IPS-NIHi7 (cell line): Measurements from ENCODE around the gene CD160.
A peak's percentile ranks its signal among the peaks of the same experiment; 100 is the strongest.
"Not testable (repeated sequence)": the region's sequence is repeated elsewhere in the genome, so short reads cannot be mapped to it uniquely, and the experiment has no call there.

ENCODE experiments used
- DNase-seq: peaks from one replicate; pipeline ENCODE4 v3.0.0; 2012; ENCODE audit warnings: mixed read lengths; ENCODE audit errors: extremely low spot score

Gene CD160

GRCh38 chr1:145710291-145711027 lies 8.8 kb upstream of the CD160 start:
- no peak for DNase-seq

GRCh38 chr1:145711213-145711651 lies 8.1 kb upstream of the CD160 start:
- no peak for DNase-seq

GRCh38 chr1:145714524-145715111 lies 4.7 kb upstream of the CD160 start:
- DNase-seq = no peak

DNA sequence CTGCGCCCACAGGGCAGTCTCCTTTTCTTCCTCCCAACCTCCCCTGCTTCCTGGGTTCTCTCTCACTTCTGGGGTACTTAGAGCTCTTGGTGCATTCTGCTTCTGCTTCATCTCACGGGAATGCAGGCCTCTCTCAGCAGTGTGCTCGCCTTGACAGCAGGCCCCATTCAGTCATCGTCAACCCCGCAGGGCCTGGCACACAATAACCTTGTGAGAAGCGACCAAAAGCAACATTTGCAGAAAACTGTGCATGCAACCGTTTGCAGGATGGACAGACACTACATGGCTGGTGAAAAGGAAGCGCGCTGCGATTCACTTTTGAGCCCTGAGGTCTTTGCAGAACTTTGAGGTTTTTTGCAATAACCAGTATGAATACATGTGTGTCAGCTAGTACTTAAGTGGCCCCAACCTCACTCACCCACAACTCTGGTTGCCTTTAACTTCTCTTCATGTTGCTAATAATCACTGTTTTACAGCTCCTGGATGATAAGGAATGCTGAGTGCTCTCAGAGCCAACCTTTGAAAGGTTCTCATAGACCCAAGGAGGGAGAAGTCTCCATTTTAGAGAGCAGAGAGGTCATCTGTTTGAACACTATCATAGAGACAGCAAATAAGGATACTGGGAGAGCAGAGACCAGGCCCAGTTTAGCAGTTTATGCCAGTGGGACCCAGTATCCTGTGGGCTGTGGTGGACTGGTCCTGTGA lies 2.5 kb upstream of the CD160 start:
- no peak for DNase-seq

- no peak for DNase-seq
Measured at GRCh38 chr1:145717833-145718232, 1.5 kb upstream of the CD160 start.

DNA sequence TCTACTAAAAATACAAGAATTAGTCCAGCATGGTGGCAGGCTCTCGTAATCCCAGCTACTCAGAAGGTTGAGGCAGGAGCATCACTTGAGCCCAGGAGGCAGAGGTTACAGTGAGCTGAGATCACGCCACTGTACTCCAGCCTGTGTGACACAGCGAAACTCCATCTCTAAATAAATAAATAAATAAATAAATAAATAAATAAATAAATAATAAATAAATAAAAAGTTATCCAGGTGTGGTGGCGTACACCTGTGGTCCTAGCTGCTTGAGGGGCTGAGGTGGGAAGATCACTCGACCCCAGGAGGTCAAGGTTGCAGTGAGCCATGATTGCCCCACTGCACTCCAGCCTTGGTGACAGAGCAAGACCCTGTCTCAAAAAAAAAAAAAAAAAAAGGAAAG lies 834 bp upstream of the CD160 start:
- not testable (repeated sequence) for DNase-seq

- DNase-seq = no peak
Measured at GRCh38 chr1:145720556-145720877, 1.2 kb downstream of the CD160 start.

GRCh38 chr1:145720878-145721671 lies 1.8 kb downstream of the CD160 start:
- peak; percentile 89 for DNase-seq

DNA sequence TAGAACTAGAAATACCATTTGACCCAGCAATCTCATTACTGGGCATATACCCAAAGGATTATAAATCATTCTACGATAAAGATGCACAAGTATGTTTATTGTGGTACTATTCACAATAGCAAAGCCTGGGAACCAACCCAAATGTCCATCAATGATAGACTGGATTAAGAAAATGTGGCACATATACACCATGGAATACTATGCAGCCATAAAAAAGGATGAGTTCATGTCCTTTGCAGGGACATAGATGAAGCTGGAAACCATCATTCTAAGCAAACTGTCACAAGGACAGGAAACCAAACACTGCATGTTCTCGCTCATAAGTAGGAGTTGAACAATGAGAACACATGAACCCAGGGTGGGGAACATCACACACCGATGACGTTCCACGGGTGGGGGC lies 6.9 kb downstream of the CD160 start:
- DNase-seq = not testable (repeated sequence)

DNA sequence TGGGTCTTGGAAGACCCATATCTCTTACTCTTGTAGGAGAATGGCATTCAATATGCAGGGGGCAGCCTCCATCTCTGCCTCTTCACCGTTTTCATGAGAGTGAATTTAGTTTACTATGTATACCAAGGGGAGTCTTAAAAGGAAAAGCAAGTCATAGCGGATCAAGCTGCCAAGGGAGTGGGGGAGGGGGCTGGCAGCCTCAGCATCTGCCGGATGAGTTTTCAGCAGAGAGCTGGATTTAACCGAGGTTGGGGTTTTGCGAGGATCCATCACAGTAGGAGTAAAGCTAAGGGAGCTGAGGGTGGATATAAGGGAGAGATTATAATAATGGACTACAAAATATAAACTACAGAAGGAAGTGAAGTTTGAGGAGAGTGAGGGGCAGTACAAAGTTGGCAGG lies 9.9 kb downstream of the CD160 start:
- DNase-seq = no peak

- DNase-seq = no peak
Measured at GRCh38 chr1:145729666-145730436, 10.6 kb downstream of the CD160 start.

DNA sequence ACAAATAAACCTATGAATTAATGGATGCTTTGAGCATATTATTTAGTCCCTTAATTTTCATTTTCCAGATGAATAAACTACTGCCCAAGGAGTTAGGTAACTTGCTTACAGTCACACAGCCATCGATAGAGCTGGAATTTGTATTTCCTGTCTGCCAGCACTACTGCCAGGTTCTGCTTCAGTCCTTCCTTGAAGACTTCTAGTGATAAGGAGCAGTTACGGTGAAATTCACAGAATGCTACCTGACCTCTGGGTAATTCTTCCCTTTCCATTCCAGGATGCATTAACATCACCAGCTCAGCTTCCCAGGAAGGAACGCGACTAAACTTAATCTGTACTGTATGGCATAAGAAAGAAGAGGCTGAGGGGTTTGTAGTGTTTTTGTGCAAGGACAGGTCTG lies 11.2 kb downstream of the CD160 start:
- DNase-seq = no peak

DNA sequence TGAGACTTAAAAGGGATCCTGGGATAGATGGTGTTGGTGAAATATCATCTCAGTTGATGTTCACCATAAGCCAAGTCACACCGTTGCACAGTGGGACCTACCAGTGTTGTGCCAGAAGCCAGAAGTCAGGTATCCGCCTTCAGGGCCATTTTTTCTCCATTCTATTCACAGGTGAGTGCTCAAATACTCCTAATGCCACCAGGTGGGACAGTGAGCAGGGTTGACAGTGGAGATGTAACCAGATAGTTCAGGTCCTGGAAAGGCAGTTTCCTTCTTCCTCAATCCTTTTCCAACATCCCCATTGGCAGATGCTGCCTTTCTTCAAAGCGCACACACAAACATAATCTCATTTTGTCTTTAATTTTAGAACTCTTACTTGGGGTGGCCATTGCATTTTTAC lies 11.6 kb downstream of the CD160 start:
- DNase-seq = peak; percentile 37

DNA sequence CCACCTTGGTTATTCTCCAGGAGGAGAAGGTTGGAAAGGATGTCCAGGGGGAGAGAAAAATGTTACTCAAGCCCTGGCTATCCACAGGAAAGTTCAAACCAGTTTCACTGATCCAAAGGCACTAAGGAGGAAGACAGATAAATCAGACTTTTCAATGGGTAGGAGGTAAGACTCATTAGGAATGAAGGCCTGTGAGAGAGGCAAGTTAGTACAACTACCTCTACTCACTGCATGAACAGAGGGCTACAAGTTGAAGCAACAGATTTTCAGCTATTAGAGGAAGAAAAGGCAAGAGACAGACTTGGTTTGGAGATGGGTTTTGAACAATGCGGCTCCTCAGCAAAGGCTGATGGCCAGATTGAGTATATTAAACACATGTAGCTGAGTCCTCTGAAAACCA lies 16.9 kb downstream of the CD160 start:
- no peak for DNase-seq

DNA sequence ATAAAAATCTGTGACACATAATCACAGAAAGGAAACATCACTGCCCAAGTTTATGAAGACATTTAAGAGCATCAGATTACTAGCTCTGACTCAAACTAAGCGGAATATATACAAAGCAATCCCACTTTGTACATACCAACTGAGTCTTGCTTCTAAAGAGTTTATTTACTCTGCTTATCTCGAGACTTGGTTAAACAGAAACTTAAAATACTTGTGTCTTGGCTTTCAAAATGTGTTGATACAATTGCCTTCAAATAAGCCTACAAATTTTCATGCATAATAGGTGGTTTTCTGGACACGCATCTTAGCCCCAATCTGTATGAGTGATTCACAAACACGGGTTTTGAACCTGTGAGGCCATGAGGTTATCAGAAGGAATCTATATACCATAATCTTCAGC lies 21.0 kb downstream of the CD160 start:
- no peak for DNase-seq

- no peak for DNase-seq
Measured at GRCh38 chr1:145747398-145748247, 28.3 kb downstream of the CD160 start.

DNA sequence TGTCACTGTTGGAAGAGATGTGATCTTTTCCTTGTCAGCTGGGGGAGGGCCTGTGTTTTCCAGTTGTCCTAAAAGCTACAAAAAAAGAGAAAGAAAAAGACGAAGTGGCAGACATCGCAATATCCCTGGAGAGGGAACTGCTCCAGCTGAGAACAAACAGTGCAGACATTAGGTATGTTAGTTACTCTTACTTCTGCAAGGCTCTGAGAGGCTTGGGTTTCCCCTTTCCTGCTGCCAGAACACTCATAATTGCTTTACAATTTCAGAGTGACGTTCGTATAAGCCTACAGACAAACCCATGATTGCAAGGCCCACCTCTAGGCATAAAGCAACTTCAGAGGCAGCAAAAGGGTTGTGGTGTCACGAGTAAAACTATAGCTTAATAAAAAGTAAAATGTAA lies 31.1 kb downstream of the CD160 start:
- no peak for DNase-seq

DNA sequence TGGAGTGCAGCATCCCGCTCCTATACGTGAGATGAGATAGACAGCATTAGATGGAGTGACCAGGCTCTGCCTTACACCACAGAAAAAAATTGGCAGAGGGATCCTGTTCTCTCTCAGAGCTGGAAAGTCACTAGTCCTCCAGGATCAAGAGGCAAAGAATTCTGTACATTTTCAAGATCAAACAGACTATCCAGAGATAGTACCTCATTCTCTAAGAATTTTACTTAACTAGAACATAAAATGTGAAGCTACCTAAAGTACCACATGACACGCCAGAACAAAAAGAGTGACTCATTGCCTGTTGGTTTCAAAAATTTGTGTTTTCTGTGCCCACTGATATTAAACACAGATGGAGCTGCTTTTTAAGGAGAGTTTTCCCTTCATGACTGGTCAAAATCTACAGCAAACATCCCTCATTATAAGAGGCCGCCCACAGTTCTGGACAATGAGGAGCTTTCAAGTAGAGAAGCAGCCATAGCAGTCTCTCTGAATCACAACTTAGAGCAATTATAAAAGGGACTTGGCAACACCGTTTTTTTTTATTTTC lies 32.3 kb downstream of the CD160 start:
- no peak for DNase-seq

- no peak for DNase-seq
Measured at GRCh38 chr1:145757420-145757819, 38.1 kb downstream of the CD160 start.

DNA sequence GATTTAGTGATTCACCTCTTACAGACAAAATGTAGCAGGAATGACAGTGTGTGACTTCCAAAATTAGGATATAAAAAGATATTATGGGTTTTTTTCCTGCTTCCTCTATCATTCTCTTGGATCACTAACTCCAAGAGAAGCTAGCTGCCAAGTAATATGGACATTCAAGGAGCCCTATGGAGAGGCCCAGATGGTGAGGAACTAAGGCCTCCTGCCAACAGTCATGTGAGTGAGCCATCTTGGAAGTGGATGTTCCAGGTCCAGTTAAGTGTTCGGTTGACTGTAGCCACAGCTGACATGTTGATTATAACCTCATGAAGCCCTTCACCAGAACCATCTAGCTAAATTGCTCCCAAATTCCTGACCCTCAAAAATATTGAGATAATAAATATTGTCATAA lies 38.8 kb downstream of the CD160 start:
- no peak for DNase-seq
